Astrocyte (in vitro differentiated cells and primary cell): ENCODE results near the gene TRMT44. TPM values are rescaled to one million over a fixed set of nuclear protein-coding genes. Genes with fewer than 3 reads are reported as not detected.

Experiments
- DNase-seq: peaks from one replicate; pipeline ENCODE4 v3.0.0-alpha.2; 2010; ENCODE audit warnings: low read depth
- FAIRE-seq: peaks from 2 replicates; lab custom pipeline; 2011; peaks lifted over from hg19 to GRCh38; lab: Jason Lieb, UNC
- H2AFZ ChIP-seq: 2 replicates; pipeline ENCODE4 v1.6.0; 2012; ENCODE audit warnings: low read depth, low read length, inconsistent platforms
- H3K27ac ChIP-seq: 2 replicates; pipeline ENCODE4 v1.5.1; 2011; ENCODE audit warnings: low read depth, low read length, inconsistent platforms
- H3K27me3 ChIP-seq: 2 replicates; pipeline ENCODE4 v1.6.0; 2011; ENCODE audit warnings: low read length, inconsistent platforms; ENCODE audit not compliant: insufficient read depth
- H3K36me3 ChIP-seq: 2 replicates; pipeline ENCODE4 v1.5.1; 2011; ENCODE audit warnings: low read length, inconsistent platforms; ENCODE audit not compliant: insufficient read depth
- H3K4me1 ChIP-seq: 2 replicates; pipeline ENCODE4 v1.5.1; 2011; ENCODE audit warnings: low read length, inconsistent platforms; ENCODE audit not compliant: insufficient read depth
- H3K4me2 ChIP-seq: 2 replicates; pipeline ENCODE4 v1.6.0; 2012; ENCODE audit warnings: low read length, inconsistent platforms
- H3K4me3 ChIP-seq: 2 replicates; pipeline ENCODE4 v1.5.1; 2011; ENCODE audit warnings: low read depth, mild to moderate bottlenecking, low read length, inconsistent platforms; ENCODE audit not compliant: insufficient read depth
- H3K79me2 ChIP-seq: 2 replicates; pipeline ENCODE4 v1.6.0; 2012; ENCODE audit warnings: mild to moderate bottlenecking, low read length, inconsistent platforms; ENCODE audit not compliant: insufficient read depth
- H3K9ac ChIP-seq: 2 replicates; pipeline ENCODE4 v1.6.0; 2012; ENCODE audit warnings: mild to moderate bottlenecking, low read length, inconsistent platforms
- H3K9me3 ChIP-seq: 2 replicates; pipeline ENCODE4 v1.5.1; 2012; ENCODE audit warnings: low read depth, mild to moderate bottlenecking, low read length, inconsistent platforms; ENCODE audit not compliant: insufficient read depth
- H4K20me1 ChIP-seq: 2 replicates; pipeline ENCODE4 v1.6.0; 2012; ENCODE audit warnings: low read length, inconsistent platforms; ENCODE audit not compliant: insufficient read depth
- H3K27ac Mint-ChIP-seq: one replicate; pipeline ENCODE4 v1.8.0; 2021; ENCODE audit warnings: mild to moderate bottlenecking, mixed read lengths; ENCODE audit not compliant: unreplicated experiment
- H3K27me3 Mint-ChIP-seq: one replicate; pipeline ENCODE4 v1.8.0; 2021; ENCODE audit warnings: low read depth, mixed read lengths; ENCODE audit not compliant: unreplicated experiment
- H3K36me3 Mint-ChIP-seq: one replicate; pipeline ENCODE4 v1.8.0; 2021; ENCODE audit warnings: low read depth, mixed read lengths; ENCODE audit not compliant: unreplicated experiment
- H3K4me1 Mint-ChIP-seq: one replicate; pipeline ENCODE4 v1.8.0; 2021; ENCODE audit warnings: low read depth, mixed read lengths; ENCODE audit not compliant: unreplicated experiment
- H3K4me3 Mint-ChIP-seq: one replicate; pipeline ENCODE4 v1.8.0; 2021; ENCODE audit warnings: mild to moderate bottlenecking, moderate library complexity, mixed read lengths; ENCODE audit not compliant: unreplicated experiment
- H3K9me3 Mint-ChIP-seq: one replicate; pipeline ENCODE4 v1.8.0; 2021; ENCODE audit warnings: mild to moderate bottlenecking, mixed read lengths; ENCODE audit not compliant: unreplicated experiment
- CTCF ChIP-seq: IDR thresholded peaks from 2 replicates; pipeline ENCODE4 v1.5.1; 2011; ENCODE audit warnings: low read depth, mild to moderate bottlenecking, inconsistent platforms, low read length, moderate library complexity; ENCODE audit not compliant: insufficient read depth
- EZH2 ChIP-seq: IDR thresholded peaks from 2 replicates; pipeline ENCODE4 v1.6.1; 2012; ENCODE audit warnings: mild to moderate bottlenecking, low read length, inconsistent platforms; ENCODE audit not compliant: insufficient read depth
- total RNA-seq: library from RNA; stranded (reverse); gene quantifications from 2 replicates; pipeline ENCODE4 v1.2.1, GENCODE V29; 2021

The TRMT44 gene
- total RNA-seq, 1 donor from 2014 or later, result 18.0 TPM

GRCh38 chr4:8409264-8410065 is 31.1 kb upstream of the TRMT44 start:
- Mint-ChIP-seq H3K36me3 (peaks cover 46% of the 10 kb centered on the region), H3K4me1 (peaks cover 9% of the 10 kb centered on the region), H3K27ac (no peak overlapping the region), H3K4me3 (no peak overlapping the region), H3K9me3 (no peaks in the 10 kb centered on the region), H3K27me3 (no peaks in the 10 kb centered on the region)
- Histone ChIP-seq H3K79me2 (no peaks in the 10 kb centered on the region), H3K4me3 (no peak overlapping the region), H3K4me2 (no peak overlapping the region), H3K4me1 (no peaks in the 10 kb centered on the region), H3K9ac (no peak overlapping the region), H2AFZ (no peak overlapping the region), H3K9me3 (no peaks in the 10 kb centered on the region), H3K27ac (no peak overlapping the region), H3K27me3 (no peaks in the 10 kb centered on the region), H3K36me3 (peaks cover 5% of the 10 kb centered on the region), H4K20me1 (peaks cover 53% of the 10 kb centered on the region)
- FAIRE-seq, result no peak
- TF ChIP-seq EZH2 (no peak), CTCF (no peak)
- no peak for DNase-seq

- no peak overlapping the region for H3K4me2 ChIP-seq
- H3K27ac Mint-ChIP-seq, result no peak overlapping the region
- TF ChIP-seq EZH2 (no peak), CTCF (no peak)
- peaks cover 9% of the 10 kb centered on the region for H3K4me1 Mint-ChIP-seq
- no peak overlapping the region for H3K4me3 Mint-ChIP-seq
- no peaks in the 10 kb centered on the region for H3K27me3 ChIP-seq
- no peaks in the 10 kb centered on the region for H3K79me2 ChIP-seq
- H3K36me3 ChIP-seq, result peaks cover 9% of the 10 kb centered on the region
- no peak overlapping the region for H3K4me3 ChIP-seq
- no peaks in the 10 kb centered on the region for H3K27me3 Mint-ChIP-seq
- H3K27ac ChIP-seq, result no peak overlapping the region
- H3K36me3 Mint-ChIP-seq, result peaks cover 50% of the 10 kb centered on the region
- H3K9me3 ChIP-seq, result no peaks in the 10 kb centered on the region
- no peak overlapping the region for H3K9ac ChIP-seq
- H2AFZ ChIP-seq, result no peak overlapping the region
- DNase-seq (no peak), FAIRE-seq (no peak)
- no peaks in the 10 kb centered on the region for H3K9me3 Mint-ChIP-seq
- no peaks in the 10 kb centered on the region for H3K4me1 ChIP-seq
- H4K20me1 ChIP-seq, result peaks cover 51% of the 10 kb centered on the region
These were observed 30.4 kb upstream of the TRMT44 start for GRCh38 chr4:8410066-8410625.
